CMK (cell line): ENCODE data around the gene NOX3.

ENCODE experiments used
- DNase-seq: peaks from one replicate; pipeline ENCODE4 v3.0.0-alpha.2; 2010; ENCODE audit warnings: low read depth

NOX3 gene

DNA sequence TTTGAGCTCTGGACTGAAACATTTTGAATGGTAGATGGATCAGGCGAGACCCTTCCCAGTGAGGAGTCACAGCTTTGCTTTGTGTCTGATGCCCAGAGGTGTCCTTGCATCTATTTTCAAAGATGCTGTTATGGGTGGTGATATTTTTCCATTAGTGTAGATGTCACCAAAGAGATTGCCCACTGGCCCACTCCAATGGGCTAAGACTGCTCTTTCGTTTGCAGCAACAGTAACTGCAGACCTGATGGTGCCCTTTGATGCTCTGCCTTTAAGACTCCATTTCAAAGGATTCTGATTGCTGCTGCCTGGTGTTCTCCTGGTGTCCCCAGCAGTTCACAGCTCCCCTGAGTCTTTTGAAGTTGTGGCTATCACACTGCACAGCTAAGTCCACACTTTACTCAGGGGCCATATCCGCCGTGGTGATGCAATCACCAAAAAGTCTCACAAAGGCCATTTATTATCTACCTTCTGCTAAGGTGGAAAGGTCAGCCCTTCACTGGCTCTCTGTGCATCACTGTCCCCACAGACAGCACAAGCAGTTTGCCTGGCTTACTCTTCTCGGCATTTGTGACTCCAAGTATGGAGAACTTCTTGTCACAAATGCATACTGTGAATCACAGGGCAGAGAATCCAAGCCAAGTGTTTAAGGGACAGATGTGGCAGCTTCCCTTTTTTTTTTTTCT, 56.4 kb downstream of the NOX3 start:
- no peak for DNase-seq

GRCh38 chr6:155398701-155399061, 57.0 kb downstream of the NOX3 start:
- DNase-seq, result no peak

GRCh38 chr6:155398221-155398620, 57.4 kb downstream of the NOX3 start:
- DNase-seq, result no peak

GRCh38 chr6:155397172-155397705, 58.4 kb downstream of the NOX3 start:
- DNase-seq, result no peak

- DNase-seq, result no peak
Measured at GRCh38 chr6:155396605-155397004, 59.0 kb downstream of the NOX3 start.

- DNase-seq, result no peak
Measured at GRCh38 chr6:155395339-155395738, 60.3 kb downstream of the NOX3 start.

- no peak for DNase-seq
Measured at GRCh38 chr6:155389130-155389529, 66.5 kb downstream of the NOX3 start.

GRCh38 chr6:155388591-155388990, 67.0 kb downstream of the NOX3 start:
- no peak for DNase-seq

- DNase-seq, result no peak
Measured at GRCh38 chr6:155387481-155387880, 68.2 kb downstream of the NOX3 start.

GRCh38 chr6:155384321-155384952, 71.2 kb downstream of the NOX3 start:
- DNase-seq, result no peak

- DNase-seq, result no peak
Measured at GRCh38 chr6:155383913-155384312, 71.7 kb downstream of the NOX3 start.

- no peak for DNase-seq
Measured at GRCh38 chr6:155382338-155382685, 73.3 kb downstream of the NOX3 start.

DNA sequence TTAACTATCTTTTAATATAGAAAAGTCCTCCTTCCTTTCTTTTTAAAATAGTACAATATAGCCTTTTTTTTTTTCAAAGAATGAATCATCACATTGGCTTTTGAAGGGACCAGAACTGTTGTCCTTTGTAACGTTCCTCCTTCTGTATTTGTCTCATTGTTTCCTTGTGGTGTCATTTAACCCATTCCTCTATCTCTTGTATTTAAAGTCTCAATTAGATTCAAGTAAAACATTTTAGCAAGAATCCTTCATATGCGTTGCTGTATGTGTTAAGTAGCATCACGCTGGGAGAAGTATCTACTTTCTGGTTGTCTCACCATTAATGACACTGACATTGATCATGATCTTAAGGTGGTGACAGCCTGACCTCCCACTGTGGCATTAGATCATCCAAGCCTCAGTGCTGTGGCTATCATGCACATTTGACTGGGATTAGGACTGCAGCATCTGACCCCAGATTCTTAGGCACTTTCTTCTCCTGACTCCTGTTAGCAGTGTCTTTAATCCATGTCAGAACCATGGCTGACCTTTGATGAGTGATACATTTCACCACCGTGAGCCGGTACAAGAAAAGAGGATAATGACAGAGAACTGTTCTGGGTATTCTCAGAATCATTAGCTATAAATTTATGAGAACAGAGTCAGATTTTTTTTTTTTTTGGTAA, 73.8 kb downstream of the NOX3 start:
- no peak for DNase-seq

GRCh38 chr6:155380666-155381332, 74.8 kb downstream of the NOX3 start:
- DNase-seq, result no peak

DNA sequence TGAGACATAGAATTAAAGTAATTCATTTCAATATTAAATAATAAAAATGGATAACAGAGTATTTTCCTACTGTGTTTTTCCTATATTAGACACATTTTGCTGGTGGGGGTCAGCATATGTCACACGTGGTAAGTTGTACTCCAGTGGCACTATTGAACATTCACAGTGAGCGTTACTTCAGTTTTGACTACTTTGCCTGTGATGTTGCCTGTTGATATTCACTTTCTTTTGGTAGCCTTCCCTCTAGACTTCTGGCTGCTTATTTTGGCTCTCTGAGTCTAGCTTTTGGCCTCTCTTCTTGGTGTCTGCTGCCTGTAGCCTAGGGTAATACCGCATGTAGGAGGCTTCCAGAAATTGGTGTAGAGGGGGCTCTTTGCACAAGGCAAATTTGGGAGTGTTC, 76.9 kb downstream of the NOX3 start:
- DNase-seq, result no peak

GRCh38 chr6:155378276-155378675, 77.4 kb downstream of the NOX3 start:
- DNase-seq, result no peak

GRCh38 chr6:155377061-155377460, 78.6 kb downstream of the NOX3 start:
- no peak for DNase-seq

- DNase-seq, result no peak
Measured at GRCh38 chr6:155375801-155376200, 79.8 kb downstream of the NOX3 start.

- no peak for DNase-seq
Measured at GRCh38 chr6:155374681-155375080, 81.0 kb downstream of the NOX3 start.

GRCh38 chr6:155373276-155373675, 82.4 kb downstream of the NOX3 start:
- no peak for DNase-seq

GRCh38 chr6:155372256-155372655, 83.4 kb downstream of the NOX3 start:
- DNase-seq, result no peak

GRCh38 chr6:155371230-155371629, 84.4 kb downstream of the NOX3 start:
- DNase-seq, result no peak

DNA sequence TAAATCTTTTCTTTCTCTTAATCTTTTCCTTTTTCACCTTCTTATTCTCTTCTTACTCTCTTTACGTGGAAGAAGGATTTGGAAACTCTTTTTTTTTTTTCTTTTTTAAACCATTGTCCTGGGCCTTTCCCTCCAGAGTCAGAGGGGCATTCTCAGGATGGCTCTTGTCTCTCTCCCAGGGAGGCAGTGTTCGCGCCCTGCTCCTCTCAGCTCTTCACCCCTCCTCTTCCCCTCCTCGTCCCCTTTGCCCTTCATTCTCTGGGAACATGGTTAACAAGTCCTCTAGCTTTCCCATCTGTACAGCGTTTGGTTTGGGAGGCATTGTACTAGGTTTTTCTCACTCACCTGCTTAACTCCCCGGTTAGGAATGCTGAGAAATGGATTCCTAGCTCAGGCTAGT, 89.3 kb downstream of the NOX3 start:
- no peak for DNase-seq
